Gastrocnemius medialis (tissue), 4 donors: Measurements from ENCODE around the gene CTSS.

Source experiments
- CTCF ChIP-seq, 5 experiments: fragments of 450-650 bp in 3 of 5; fragments of 200-600 bp in 2 of 5; sonication (generic) in 2 of 5; IDR thresholded peaks in 4 of 5; conservative IDR thresholded peaks in 1 of 5; 1 replicate in 4 of 5; 2 replicates in 1 of 5; pipeline ENCODE4 v1.5.1; 2016 to 2019; ENCODE audit warnings: antibody characterized with exemption in 5 of 5, mild to moderate bottlenecking in 3 of 5, moderate library complexity in 3 of 5
- POLR2A ChIP-seq, 2 donors: fragments of 450-650 bp; IDR thresholded peaks; one replicate each; pipeline ENCODE4 v1.6.1; 2017; ENCODE audit warnings: antibody characterized with exemption in 2 of 2, mild to moderate bottlenecking in 2 of 2, moderate library complexity in 2 of 2

GRCh38 chr1:150777544-150777943 is 12.0 kb upstream of the CTSS start:
- no peak for TF ChIP-seq CTCF (IDR thresholded peaks at IDR 0.05 in 4 of 5, conservative IDR thresholded peaks at IDR 0.05 in 1 of 5)
- TF ChIP-seq POLR2A (IDR thresholded peaks at IDR 0.05): no peak
